ENCODE data around the gene PNMT. TPM values are rescaled to one million over a fixed set of nuclear protein-coding genes. Genes with fewer than 3 reads are reported as not detected.

Gene PNMT
- total and polyA plus RNA-seq, 2 of the 13 experiments (the other 11 are each of a cell fraction or from before 2014, with no cell fraction given) = 0.25 TPM; not detected in 1

GRCh38 chr17:39626171-39627046, 41.8 kb upstream of the PNMT start, which contains the start of gene PPP1R1B:
PPP1R1B (plus strand) TSS chr17:39626952; CDS start chr17:39627393, 441 bp downstream.
- Histone ChIP-seq H3K79me2 (ENCODE audit: insufficient read depth, low read length) (no peaks in the 10 kb centered on the region), H3K4me1 (ENCODE audit: insufficient read depth, low read length) (peaks cover 74% of the 10 kb centered on the region), H3K27me3 (ENCODE audit: control insufficient read depth in 1 of 2, insufficient read depth in 2 of 2, low read length in 2 of 2) (peaks cover 17 to 69% of the 10 kb centered on the region in 2 experiments; a peak in 4 of 5 replicates), H3K9ac (ENCODE audit: insufficient read depth, low read depth, low read length) (no peak within 1 kb of the TSS), H3K4me3 (replicated peaks in 1 of 3; ENCODE audit: insufficient read depth in 1 of 3, low read depth in 2 of 3, low read length in 3 of 3) (peak within 1 kb of the TSS in 1 of 3 experiments; percentile 63; a peak in 1 of 6 replicates), H3K36me3 (replicated peaks in 1 of 2; ENCODE audit: control insufficient read depth in 1 of 2, insufficient read depth in 2 of 2, low read length in 2 of 2) (no peaks in the 10 kb centered on the region), H4K20me1 (ENCODE audit: insufficient read depth, low read length) (no peaks in the 10 kb centered on the region), H3K4me2 (ENCODE audit: low read depth, low read length) (peak within 1 kb of the TSS; percentile 54), H2AFZ (ENCODE audit: low read length) (no peak within 1 kb of the TSS), H3K9me3 (ENCODE audit: low read length) (no peaks in the 10 kb centered on the region), H3K27ac (ENCODE audit: extremely low read length, insufficient read depth, low read length) (no peak within 1 kb of the TSS)
- WGBS (ENCODE audit: low lambda C conversion rate) = 27% methylated on average over 29 of the region's 29 CpGs
- ChIA-PET CTCF (ENCODE audit: low intra/inter-chr PET ratio, low total read pairs) (no interaction called here), POLR2A (interaction anchor here (2.5 kb wide), 1 partner anchor 104 kb away, joined by 6 read pairs; the partner anchor contains the start of gene MIEN1)
- TF ChIP-seq HNRNPLL (IDR thresholded peaks at IDR 0.05; ENCODE audit: low read depth, low read length, poor library complexity, severe bottlenecking) (peak; percentile 7), EZH2 (conservative IDR thresholded peaks at IDR 0.05; ENCODE audit: low read depth, low read length) (no peak; the same call in 1 of the 2 replicates), ZNF776 (CRISPR knock-in tag; IDR thresholded peaks at IDR 0.05) (0 out of 2 replicates have a peak, but pooled peaks have one; percentile 38), ELF3 (CRISPR knock-in tag; IDR thresholded peaks at IDR 0.05) (no peak), ZNF652 (CRISPR knock-in tag; IDR thresholded peaks at IDR 0.05; ENCODE audit: borderline replicate concordance, low read depth) (peak; percentile 81), PCBP1 (IDR thresholded peaks at IDR 0.05; ENCODE audit: borderline replicate concordance, low read depth, low read length) (0 out of 2 replicates have a peak, but pooled peaks have one; percentile 0)
- BruUV-seq (replicated peaks) = no TSS peak
- in situ Hi-C loops (cut with HindIII; ENCODE audit: extremely low pct_ligation_motif_present, low pct_unique_long_range_greater_than_20kb) (no loop called here), intact Hi-C loops (cut with micrococcal nuclease; ENCODE audit: unreplicated experiment) (no loop called here)
- no peak for ATAC-seq
- DNase-seq (ENCODE audit: low spot score) = no peak
- FAIRE-seq = no peak
